Mammary epithelial cell (primary cell): ENCODE results near the gene TRPM2.

Experiments used
- EZH2 ChIP-seq: IDR thresholded peaks from 2 replicates; pipeline ENCODE4 v1.6.1; 2012; ENCODE audit warnings: low read length, inconsistent platforms, borderline replicate concordance
- TF ChIP-seq, protein P1 (sequence below), 2 donors: IDR thresholded peaks in 1 of 2; conservative IDR thresholded peaks in 1 of 2; 2 replicates each; pipeline ENCODE4 v1.5.1; 2011 to 2012; ENCODE audit warnings: inconsistent platforms in 2 of 2, low read length in 2 of 2, mild to moderate bottlenecking in 2 of 2, control low read depth in 1 of 2, low read depth in 1 of 2; ENCODE audit not compliant: insufficient read depth in 1 of 2; ENCODE audit errors: extremely low read depth in 1 of 2

DNA sequence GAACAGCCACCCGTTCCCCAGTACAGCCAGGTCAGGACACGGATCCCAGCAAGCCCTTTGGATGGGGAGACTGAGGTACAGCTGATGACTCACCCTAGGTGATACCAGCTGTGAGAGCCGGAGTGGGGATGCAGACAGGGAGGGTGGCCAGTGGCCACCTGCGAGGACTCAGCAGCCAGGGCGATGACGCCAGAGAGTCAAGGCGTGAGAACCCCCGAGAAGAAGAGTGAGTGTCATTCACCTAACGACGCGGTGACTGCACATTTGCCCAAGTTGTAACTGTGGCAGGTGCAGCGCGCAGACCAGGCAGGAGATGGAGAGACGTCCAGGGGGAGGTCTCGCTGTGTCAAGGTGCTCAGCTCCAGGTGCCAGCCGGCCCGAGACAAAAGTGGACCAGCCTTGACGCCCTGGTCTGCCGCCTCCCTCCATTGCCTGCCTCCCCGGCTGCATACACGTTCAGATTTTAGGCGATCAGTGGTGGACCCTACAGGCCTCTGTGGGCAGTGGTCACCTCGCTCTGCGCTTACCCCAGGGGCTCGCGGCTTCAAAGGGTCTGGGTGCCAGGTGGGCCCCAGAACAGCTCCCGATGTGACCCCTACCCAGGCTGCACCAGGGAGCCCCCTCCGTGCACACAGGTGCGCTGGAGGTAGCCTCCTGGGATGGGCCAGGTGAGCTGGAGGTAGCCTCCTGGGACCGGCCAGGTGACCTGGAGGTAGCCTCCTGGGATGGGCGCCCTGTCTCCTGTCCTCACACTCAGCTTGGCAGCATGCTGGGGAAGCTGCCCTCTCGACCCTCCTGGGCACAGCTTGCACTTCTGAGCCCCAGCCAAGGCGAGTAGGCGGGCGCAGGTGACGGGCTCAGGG is 113.8 kb downstream of the TRPM2 start:
- TF ChIP-seq, protein P1, sequence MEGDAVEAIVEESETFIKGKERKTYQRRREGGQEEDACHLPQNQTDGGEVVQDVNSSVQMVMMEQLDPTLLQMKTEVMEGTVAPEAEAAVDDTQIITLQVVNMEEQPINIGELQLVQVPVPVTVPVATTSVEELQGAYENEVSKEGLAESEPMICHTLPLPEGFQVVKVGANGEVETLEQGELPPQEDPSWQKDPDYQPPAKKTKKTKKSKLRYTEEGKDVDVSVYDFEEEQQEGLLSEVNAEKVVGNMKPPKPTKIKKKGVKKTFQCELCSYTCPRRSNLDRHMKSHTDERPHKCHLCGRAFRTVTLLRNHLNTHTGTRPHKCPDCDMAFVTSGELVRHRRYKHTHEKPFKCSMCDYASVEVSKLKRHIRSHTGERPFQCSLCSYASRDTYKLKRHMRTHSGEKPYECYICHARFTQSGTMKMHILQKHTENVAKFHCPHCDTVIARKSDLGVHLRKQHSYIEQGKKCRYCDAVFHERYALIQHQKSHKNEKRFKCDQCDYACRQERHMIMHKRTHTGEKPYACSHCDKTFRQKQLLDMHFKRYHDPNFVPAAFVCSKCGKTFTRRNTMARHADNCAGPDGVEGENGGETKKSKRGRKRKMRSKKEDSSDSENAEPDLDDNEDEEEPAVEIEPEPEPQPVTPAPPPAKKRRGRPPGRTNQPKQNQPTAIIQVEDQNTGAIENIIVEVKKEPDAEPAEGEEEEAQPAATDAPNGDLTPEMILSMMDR (conservative IDR thresholded peaks at IDR 0.05 in 1 of 2, IDR thresholded peaks at IDR 0.05 in 1 of 2; ENCODE audit: extremely low read depth in 1 of 2, insufficient read depth in 1 of 2, low read depth in 1 of 2, low read length in 2 of 2) = no peak
- no peak for TF ChIP-seq EZH2
